SH-SY5Y (cell line): ENCODE data around the gene VSTM4.

ENCODE experiments used
- GATA2 ChIP-seq: IDR thresholded peaks from 2 replicates; pipeline ENCODE4 v1.6.1; 2011; ENCODE audit warnings: mild to moderate bottlenecking, low read depth, low read length
- GATA3 ChIP-seq: IDR thresholded peaks from 2 replicates; pipeline ENCODE4 v1.6.1; 2011; ENCODE audit warnings: low read depth, mild to moderate bottlenecking, low read length, moderate library complexity

Gene VSTM4

DNA sequence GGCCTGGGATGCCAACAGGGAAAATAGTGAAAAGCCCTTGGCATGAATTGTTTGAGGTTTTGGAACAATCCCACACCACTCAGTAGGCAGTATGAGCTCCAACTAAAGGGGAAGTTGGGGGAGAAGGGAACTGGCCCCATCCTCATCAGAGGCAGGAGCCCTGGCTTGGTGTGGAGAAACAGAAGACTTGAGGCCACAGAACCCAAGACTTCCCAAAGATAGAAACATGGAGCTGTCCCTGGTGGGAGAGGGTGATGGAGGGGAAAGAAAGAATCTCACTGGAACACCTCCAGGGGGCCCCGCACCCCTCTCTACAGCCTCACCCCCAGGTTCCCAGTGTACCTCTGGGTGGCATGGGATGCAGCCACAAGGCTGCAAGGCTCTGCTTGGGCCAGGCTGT lies 85.7 kb downstream of the VSTM4 start:
- TF ChIP-seq GATA2 (no peak), GATA3 (no peak)

- TF ChIP-seq GATA3 (no peak), GATA2 (no peak)
Observed at GRCh38 chr10:49028639-49029038, 86.7 kb downstream of the VSTM4 start.

GRCh38 chr10:49025347-49025983 lies 89.9 kb downstream of the VSTM4 start:
- TF ChIP-seq GATA3 = no peak
- TF ChIP-seq GATA2 = no peak

GRCh38 chr10:49024484-49024883 lies 90.8 kb downstream of the VSTM4 start:
- TF ChIP-seq GATA2 (no peak), GATA3 (no peak)

GRCh38 chr10:49023752-49024151 lies 91.6 kb downstream of the VSTM4 start:
- TF ChIP-seq GATA3 = no peak
- no peak for TF ChIP-seq GATA2

DNA sequence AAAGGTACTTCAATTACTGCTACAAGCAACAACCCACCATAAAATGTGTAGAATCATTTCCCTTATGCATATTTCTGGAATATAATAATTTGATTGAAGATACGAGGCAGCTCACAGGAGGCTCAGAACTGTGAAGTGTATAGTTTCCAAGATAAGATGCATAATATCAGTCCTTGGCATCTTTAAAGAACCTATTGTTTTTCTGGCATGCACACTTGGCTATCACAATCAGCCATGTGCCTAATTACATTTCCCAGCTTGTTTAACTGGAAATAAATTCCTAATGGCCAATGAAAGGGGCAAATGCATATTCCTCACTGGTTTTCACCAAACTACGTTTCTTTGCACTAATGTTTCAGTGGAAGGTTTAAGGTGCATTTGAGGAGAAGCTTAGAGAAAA lies 92.3 kb downstream of the VSTM4 start:
- no peak for TF ChIP-seq GATA2
- no peak for TF ChIP-seq GATA3

- no peak for TF ChIP-seq GATA2
- TF ChIP-seq GATA3 = no peak
Observed at GRCh38 chr10:49021685-49022084, 93.6 kb downstream of the VSTM4 start.

DNA sequence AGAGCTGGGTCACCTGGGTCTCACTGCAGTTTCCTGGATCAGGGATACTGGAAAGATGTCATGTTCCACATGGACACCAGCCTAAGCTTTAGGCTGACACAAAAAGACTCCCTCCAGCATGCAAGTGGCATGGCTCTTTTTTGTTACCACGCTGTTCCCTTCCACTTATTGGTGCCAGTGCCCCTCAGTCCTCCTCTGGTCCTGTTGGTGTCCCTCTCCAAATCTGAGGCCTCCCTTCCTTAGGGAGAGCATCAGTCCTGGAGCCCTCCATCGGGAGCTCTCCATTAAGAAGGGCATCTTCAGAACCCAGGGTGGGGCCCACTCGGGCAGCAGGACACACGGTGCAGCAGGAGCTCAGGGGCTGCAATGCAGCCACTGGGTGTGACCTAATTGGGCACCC lies 99.6 kb downstream of the VSTM4 start:
- TF ChIP-seq GATA3 (no peak), GATA2 (no peak)

DNA sequence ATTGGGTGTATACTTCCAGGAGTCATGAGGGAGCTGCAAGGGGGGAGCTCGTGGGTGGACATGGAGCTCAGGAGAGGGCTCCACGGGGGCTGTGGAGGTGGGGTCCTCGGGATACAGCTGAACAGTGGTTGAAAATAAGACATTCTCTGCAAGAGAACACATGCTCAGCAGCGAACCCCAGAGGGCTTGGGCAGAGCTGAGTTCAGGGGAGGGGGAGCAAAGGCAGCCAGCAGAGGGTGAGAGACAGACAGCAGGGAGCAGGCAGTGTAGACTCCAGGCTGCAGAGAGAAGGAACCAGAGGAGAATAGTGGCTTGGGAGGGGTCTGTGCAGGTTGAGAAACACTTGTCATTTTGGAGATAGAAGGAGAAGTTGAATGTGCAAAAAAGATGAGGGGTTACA lies 102.7 kb downstream of the VSTM4 start:
- TF ChIP-seq GATA2 (no peak), GATA3 (no peak)

DNA sequence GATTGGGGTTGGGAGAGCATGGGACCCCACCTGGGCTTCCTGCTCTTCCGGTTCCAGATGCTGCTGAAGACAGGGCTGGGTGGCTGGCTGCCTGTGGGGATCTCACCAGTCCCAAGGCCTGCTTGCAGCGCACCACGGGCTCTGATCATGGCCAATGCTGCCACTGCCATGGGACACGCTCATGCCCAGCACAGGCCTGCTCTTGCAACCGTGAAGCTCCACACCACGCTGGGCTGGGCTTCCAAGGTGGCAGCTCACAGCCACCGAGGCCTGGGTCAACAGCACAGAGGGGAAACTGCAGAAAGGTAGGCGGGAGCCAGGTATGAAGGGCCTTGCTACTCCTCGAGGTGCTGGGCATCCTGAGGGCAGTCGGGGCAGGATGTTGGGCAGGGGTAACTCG lies 103.6 kb downstream of the VSTM4 start:
- no peak for TF ChIP-seq GATA2
- no peak for TF ChIP-seq GATA3

DNA sequence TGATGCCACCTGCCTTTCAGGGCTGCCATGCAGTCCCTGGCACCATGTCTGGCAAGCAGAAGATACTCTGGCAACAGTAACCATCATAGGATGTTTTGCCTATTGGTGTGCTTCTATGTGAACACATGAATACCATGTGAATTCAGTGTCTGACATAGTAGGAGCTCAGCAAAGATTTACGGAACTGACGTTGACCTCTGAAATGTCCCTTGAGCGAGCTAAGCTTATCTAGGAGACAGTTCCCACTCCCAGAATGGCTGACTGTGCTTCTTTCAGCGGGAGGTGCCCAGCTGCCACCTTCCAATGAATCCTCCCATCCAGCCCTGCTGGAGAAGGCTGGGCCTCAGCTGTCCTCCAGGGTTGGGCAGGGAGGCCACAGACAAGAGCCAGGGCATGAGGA lies 104.5 kb downstream of the VSTM4 start:
- TF ChIP-seq GATA2 = no peak
- no peak for TF ChIP-seq GATA3

GRCh38 chr10:49010295-49010694 lies 105.0 kb downstream of the VSTM4 start:
- TF ChIP-seq GATA2 (no peak), GATA3 (no peak)

DNA sequence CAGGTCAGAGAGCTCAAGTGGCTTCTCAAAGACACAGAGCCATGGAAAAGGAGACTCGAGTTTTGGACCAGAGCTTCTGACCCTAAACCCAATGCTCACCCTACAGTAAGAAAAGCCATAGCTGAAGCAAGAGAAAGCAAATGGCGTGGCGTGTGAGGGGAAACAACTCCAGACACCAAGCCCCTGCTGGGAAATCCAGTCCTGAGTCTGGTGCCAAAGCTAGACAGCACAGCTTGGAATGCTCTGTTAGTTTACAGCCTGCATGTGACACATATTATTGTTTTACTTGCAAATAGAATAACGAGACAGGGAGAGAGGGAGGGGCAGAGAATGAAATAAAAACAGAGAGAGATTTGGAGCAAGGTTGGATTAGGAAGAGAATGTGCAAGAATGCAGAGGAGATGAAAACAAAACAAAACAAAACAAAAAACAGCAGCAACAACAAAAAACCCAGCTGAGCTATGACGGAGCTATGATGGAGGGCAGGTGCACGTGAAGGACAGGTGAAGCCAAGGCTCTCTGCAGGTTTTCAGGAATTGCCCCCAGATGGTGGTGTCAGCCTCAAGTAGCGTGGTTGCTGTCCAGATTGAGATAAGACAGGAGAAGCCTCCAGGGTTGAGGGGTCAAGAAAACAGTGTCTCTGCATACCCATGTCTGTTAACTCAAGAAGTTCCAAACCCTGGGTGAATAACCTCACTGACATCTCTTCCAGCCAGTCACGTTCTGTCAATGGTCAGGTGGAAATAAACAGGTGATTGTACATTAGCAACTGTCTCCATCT lies 105.9 kb downstream of the VSTM4 start:
- TF ChIP-seq GATA3 (no peak), GATA2 (no peak)

DNA sequence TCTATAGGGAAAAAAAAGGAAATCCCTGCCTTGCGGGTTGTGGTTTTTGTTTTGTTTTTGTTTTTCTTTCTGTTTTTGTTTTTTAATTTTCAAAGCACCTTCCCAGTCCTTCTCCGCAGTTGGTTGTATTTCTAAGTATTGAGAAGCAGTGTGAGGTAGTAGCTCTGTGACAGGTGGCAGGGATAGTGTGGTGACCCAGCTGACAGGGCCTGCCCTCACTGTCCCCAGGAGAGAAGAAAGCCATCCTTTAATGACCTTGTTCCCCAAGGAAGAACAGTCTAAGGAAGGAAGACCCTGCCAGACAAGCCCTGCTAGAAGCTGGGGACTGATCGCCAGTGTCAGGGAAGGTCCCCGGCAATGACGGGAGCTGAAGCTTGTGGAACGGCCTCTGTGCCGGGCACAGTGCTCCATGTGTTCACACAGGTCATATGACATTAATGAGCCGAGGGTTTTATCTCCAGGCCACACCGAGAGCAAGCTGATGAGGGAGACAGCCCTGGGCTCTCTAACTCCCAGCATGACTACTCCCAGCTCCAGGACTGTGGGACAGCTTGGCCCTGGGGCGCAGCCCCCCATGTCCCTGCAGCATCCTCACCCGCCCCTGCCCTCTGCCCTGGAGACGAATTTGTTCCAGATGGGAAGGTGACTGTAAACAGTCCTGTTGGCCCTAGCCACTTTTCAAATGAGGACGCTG lies 106.7 kb downstream of the VSTM4 start:
- no peak for TF ChIP-seq GATA3

- TF ChIP-seq GATA2 = no peak
- no peak for TF ChIP-seq GATA3
Observed at GRCh38 chr10:49008091-49008490, 107.2 kb downstream of the VSTM4 start.

- no peak for TF ChIP-seq GATA2
- TF ChIP-seq GATA3 = no peak
Observed at GRCh38 chr10:49007129-49007528, 108.2 kb downstream of the VSTM4 start.
